NCI-H460 (cell line): ENCODE measurements around the gene C13orf46. TPM values are rescaled to one million over a fixed set of nuclear protein-coding genes. Genes with fewer than 3 reads are reported as not detected.

ENCODE experiments used
- DNase-seq: peaks from one replicate; pipeline ENCODE4 v3.0.0-alpha.2; 2016; ENCODE audit warnings: low read depth; ENCODE audit errors: extremely low read depth
- total RNA-seq: library from RNA; depleted of rRNA; stranded (reverse); fragments of >200 nt; shearing (Covaris generic); gene quantifications from 2 replicates; pipeline ENCODE4 v1.2.3, GENCODE V29; 2014

Gene C13orf46
- total RNA-seq, 1 experiment from 2014 or later: not detected

GRCh38 chr13:113972451-113973217 is 1.2 kb downstream of the C13orf46 start:
- no peak for DNase-seq

- no peak for DNase-seq
These were observed 2.2 kb downstream of the C13orf46 start for GRCh38 chr13:113971471-113972231.

- no peak for DNase-seq
These were observed 2.9 kb downstream of the C13orf46 start for GRCh38 chr13:113970810-113971470.

- no peak for DNase-seq
These were observed 3.8 kb downstream of the C13orf46 start for GRCh38 chr13:113969973-113970611.

- no peak for DNase-seq
These were observed 4.4 kb downstream of the C13orf46 start for GRCh38 chr13:113969311-113969972.

- no peak for DNase-seq
These were observed 5.2 kb downstream of the C13orf46 start for GRCh38 chr13:113968463-113969310.

GRCh38 chr13:113967729-113968462 is 6.0 kb downstream of the C13orf46 start:
- DNase-seq: no peak

- no peak for DNase-seq
These were observed 6.6 kb downstream of the C13orf46 start for GRCh38 chr13:113967206-113967720.

- DNase-seq: no peak
These were observed 7.7 kb downstream of the C13orf46 start for GRCh38 chr13:113965968-113966884.

GRCh38 chr13:113965383-113965874 is 8.4 kb downstream of the C13orf46 start:
- DNase-seq: no peak

- no peak for DNase-seq
These were observed 9.5 kb downstream of the C13orf46 start for GRCh38 chr13:113964251-113964995.

- no peak for DNase-seq
These were observed 10.5 kb downstream of the C13orf46 start for GRCh38 chr13:113963376-113963775.

GRCh38 chr13:113962975-113963374 is 10.9 kb downstream of the C13orf46 start:
- no peak for DNase-seq

GRCh38 chr13:113962386-113962785 is 11.5 kb downstream of the C13orf46 start:
- no peak for DNase-seq

GRCh38 chr13:113960276-113960948 is 13.5 kb downstream of the C13orf46 start:
- no peak for DNase-seq

- DNase-seq: no peak
These were observed 14.7 kb downstream of the C13orf46 start for GRCh38 chr13:113959198-113959597.
